ENCODE results near the gene DSCAML1. TPM values are rescaled to one million over a fixed set of nuclear protein-coding genes. Genes with fewer than 3 reads are reported as not detected.

DSCAML1 gene
- total and polyA plus RNA-seq, 2 of the 8 experiments (the other 6 are each of a cell fraction or from before 2014, with no cell fraction given) = 0.19 to 0.24 TPM

DNA sequence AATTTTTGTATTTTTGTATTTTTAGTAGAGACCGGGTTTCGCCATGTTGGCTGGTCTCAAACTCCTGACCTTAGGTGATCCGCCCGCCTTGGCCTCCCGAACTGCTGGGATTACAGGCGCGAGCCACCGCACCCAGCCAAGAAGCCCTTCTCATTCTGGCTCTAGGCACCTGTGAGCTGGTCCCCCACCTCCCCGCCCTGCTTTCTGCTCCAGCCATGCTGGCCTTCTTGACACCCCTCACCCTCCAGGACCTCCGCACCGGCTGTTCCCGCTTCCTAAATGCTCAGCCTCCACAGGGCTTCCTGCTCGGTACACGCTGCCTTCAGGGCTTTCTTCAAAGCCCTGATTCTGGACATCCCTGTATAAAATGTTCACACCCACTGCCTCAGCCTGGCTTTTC is 33.1 kb upstream of the DSCAML1 start:
- Histone ChIP-seq H3K27ac (ENCODE audit: low read depth, low read length) (no peak overlapping the region), H3K14ac (ENCODE audit: insufficient read length) (no peak overlapping the region), H2BK15ac (ENCODE audit: low read length) (no peak overlapping the region), H3K4me3 (ENCODE audit: extremely low read depth in 1 of 4, insufficient read depth in 2 of 4, low read depth in 3 of 4, low read length in 4 of 4) (no peak overlapping the region), H3K23ac (ENCODE audit: insufficient read length) (no peak overlapping the region), H2BK12ac (ENCODE audit: low read depth, low read length) (no peak overlapping the region; the same call in 1 of the 2 replicates), H3K18ac (ENCODE audit: extremely low read depth, low read length) (no peak overlapping the region), H3K4ac (replicated peaks; ENCODE audit: insufficient read length, low read depth, low read length) (no peak overlapping the region), H4K5ac (ENCODE audit: insufficient read length, low read depth, low read length) (no peak overlapping the region), H3K4me1 (replicated peaks in 1 of 4; ENCODE audit: control insufficient read depth in 3 of 4, insufficient read depth in 4 of 4, low read length in 3 of 4) (peaks cover 0 to 6% (median 1%) of the 10 kb centered on the region in 4 experiments; a peak in 3 of 7 replicates), H3K56ac (replicated peaks; ENCODE audit: insufficient read length, low read depth, low read length) (no peak overlapping the region), H3K4me2 (ENCODE audit: insufficient read depth in 1 of 2, low read depth in 2 of 2, low read length in 2 of 2) (no peak overlapping the region), H2AFZ (ENCODE audit: low read length) (no peak overlapping the region), H3K23me2 (ENCODE audit: low read depth, low read length) (no peaks in the 10 kb centered on the region), H3K27me3 (replicated peaks in 1 of 4; ENCODE audit: control insufficient read depth in 3 of 4, extremely low read depth in 1 of 4, insufficient read depth in 3 of 4, low read length in 3 of 4) (no peaks in the 10 kb centered on the region; a peak in 1 of 7 replicates), H4K8ac (ENCODE audit: extremely low read depth, insufficient read depth, low read length) (no peak overlapping the region), H2BK20ac (ENCODE audit: low read length) (no peak overlapping the region), H3K9me3 (ENCODE audit: insufficient read depth in 2 of 2, low read depth in 1 of 2, low read length in 1 of 2) (no peaks in the 10 kb centered on the region), H4K20me1 (replicated peaks in 1 of 2; ENCODE audit: control insufficient read depth in 1 of 2, insufficient read depth in 2 of 2, low read length in 2 of 2) (no peaks in the 10 kb centered on the region), H4K91ac (replicated peaks; ENCODE audit: insufficient read length, low read length) (no peak overlapping the region), H3K79me1 (ENCODE audit: low read depth, low read length) (no peaks in the 10 kb centered on the region), H3K36me3 (ENCODE audit: control insufficient read depth in 2 of 4, insufficient read depth in 4 of 4, low read length in 3 of 4) (no peaks in the 10 kb centered on the region), H2BK120ac (replicated peaks; ENCODE audit: low read depth, low read length) (no peak overlapping the region), H2AK5ac (ENCODE audit: low read depth, low read length) (no peak overlapping the region), H3K79me2 (ENCODE audit: control insufficient read depth in 1 of 2, insufficient read depth in 2 of 2, low read length in 2 of 2) (no peaks in the 10 kb centered on the region), H2BK5ac (ENCODE audit: low read depth, low read length) (no peak overlapping the region), H3K9ac (replicated peaks in 1 of 4; ENCODE audit: extremely low read depth in 1 of 4, low read depth in 3 of 4, low read length in 3 of 4) (no peak overlapping the region)
- CTCF ChIA-PET (ENCODE audit: partially characterized antibody) = interaction anchor here (1.1 to 11.9 kb wide), 5 partner anchors 11 to 117 kb away, joined by 3 to 91 read pairs (median 8); no protein-coding TSS in a partner anchor
- POLR2A ChIA-PET (ENCODE audit: partially characterized antibody) = no interaction called here
- WGBS, 2 experiments (ENCODE audit: extremely low coverage in 1 of 2, insufficient coverage in 1 of 2, insufficient read length in 1 of 2, insufficient replicate concordance in 2 of 2, low coverage in 1 of 2, low lambda C conversion rate in 2 of 2, missing lambda C conversion rate in 1 of 2) = 84% methylated on average over 9 of the region's 14 CpGs; no CpG with 5 or more reads in 1 of the 2 experiments
- DNase-seq (ENCODE audit: low read depth in 1 of 2, low spot score in 2 of 2) (no peak), FAIRE-seq (no peak)
- TF ChIP-seq TAF7 (optimal IDR thresholded peaks at IDR 0.05; ENCODE audit: borderline replicate concordance, low read depth, low read length) = no peak
- no peak for TF ChIP-seq JUND (IDR thresholded peaks at IDR 0.05; ENCODE audit: low read length)
- TF ChIP-seq TAF1 (IDR thresholded peaks at IDR 0.05; ENCODE audit: low read depth, low read length) = no peak
- no peak for TF ChIP-seq RNF2 (IDR thresholded peaks at IDR 0.05; ENCODE audit: borderline replicate concordance, low read depth, low read length, missing control alignments, poor library complexity, severe bottlenecking)
- TF ChIP-seq, protein P1, sequence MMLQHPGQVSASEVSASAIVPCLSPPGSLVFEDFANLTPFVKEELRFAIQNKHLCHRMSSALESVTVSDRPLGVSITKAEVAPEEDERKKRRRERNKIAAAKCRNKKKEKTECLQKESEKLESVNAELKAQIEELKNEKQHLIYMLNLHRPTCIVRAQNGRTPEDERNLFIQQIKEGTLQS (IDR thresholded peaks at IDR 0.05; ENCODE audit: insufficient read depth, low read depth, low read length) = no peak
- no peak for TF ChIP-seq RBBP5 (IDR thresholded peaks at IDR 0.05; ENCODE audit: borderline replicate concordance, low read depth, low read length)
- no peak for TF ChIP-seq EGR1 (IDR thresholded peaks at IDR 0.05; ENCODE audit: borderline replicate concordance, low read depth, low read length)
- TF ChIP-seq ASH2L (IDR thresholded peaks at IDR 0.05; ENCODE audit: low read length) = no peak
- no peak for TF ChIP-seq GABPA (IDR thresholded peaks at IDR 0.05; ENCODE audit: borderline replicate concordance, insufficient read depth, low read length)
- TF ChIP-seq, protein P2, sequence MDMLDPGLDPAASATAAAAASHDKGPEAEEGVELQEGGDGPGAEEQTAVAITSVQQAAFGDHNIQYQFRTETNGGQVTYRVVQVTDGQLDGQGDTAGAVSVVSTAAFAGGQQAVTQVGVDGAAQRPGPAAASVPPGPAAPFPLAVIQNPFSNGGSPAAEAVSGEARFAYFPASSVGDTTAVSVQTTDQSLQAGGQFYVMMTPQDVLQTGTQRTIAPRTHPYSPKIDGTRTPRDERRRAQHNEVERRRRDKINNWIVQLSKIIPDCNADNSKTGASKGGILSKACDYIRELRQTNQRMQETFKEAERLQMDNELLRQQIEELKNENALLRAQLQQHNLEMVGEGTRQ (IDR thresholded peaks at IDR 0.05; ENCODE audit: low read length) = no peak
- TF ChIP-seq KDM5A (IDR thresholded peaks at IDR 0.05; ENCODE audit: low read length) = no peak

Data from H1 (cell line).